Measurements from ENCODE around the gene CAMTA1.
A peak's percentile ranks its signal among the peaks of the same experiment; 100 is the strongest.
"Not testable (repeated sequence)": the region's sequence is repeated elsewhere in the genome, so short reads cannot be mapped to it uniquely, and the experiment has no call there.

CAMTA1 gene

GRCh38 chr1:7681401-7681800, 896.1 kb downstream of the CAMTA1 start:
- DNase-seq: peak; percentile 45

GRCh38 chr1:7683521-7683920, 898.3 kb downstream of the CAMTA1 start:
- DNase-seq: no peak

- no peak for DNase-seq
Measured at GRCh38 chr1:7684132-7684531, 898.9 kb downstream of the CAMTA1 start.

GRCh38 chr1:7684861-7685635, 899.8 kb downstream of the CAMTA1 start:
- DNase-seq: no peak

- DNase-seq: no peak
Measured at GRCh38 chr1:7686301-7686850, 901.1 kb downstream of the CAMTA1 start.

GRCh38 chr1:7687411-7687810, 902.2 kb downstream of the CAMTA1 start:
- DNase-seq: no peak

GRCh38 chr1:7688659-7689058, 903.4 kb downstream of the CAMTA1 start:
- no peak for DNase-seq

- DNase-seq: not testable (repeated sequence)
Measured at GRCh38 chr1:7689307-7689706, 904.1 kb downstream of the CAMTA1 start.

- no peak for DNase-seq
Measured at GRCh38 chr1:7690076-7690475, 904.8 kb downstream of the CAMTA1 start.

- peak; percentile 20 for DNase-seq
Measured at GRCh38 chr1:7690496-7691182, 905.4 kb downstream of the CAMTA1 start.

- DNase-seq: no peak
Measured at GRCh38 chr1:7691576-7691975, 906.3 kb downstream of the CAMTA1 start.

GRCh38 chr1:7692005-7692404, 906.8 kb downstream of the CAMTA1 start:
- no peak for DNase-seq

- not testable (repeated sequence) for DNase-seq
Measured at GRCh38 chr1:7693037-7693436, 907.8 kb downstream of the CAMTA1 start.

- no peak for DNase-seq
Measured at GRCh38 chr1:7693662-7694061, 908.4 kb downstream of the CAMTA1 start.

- DNase-seq: no peak
Measured at GRCh38 chr1:7694600-7695496, 909.6 kb downstream of the CAMTA1 start.

GRCh38 chr1:7695497-7696117, 910.4 kb downstream of the CAMTA1 start:
- no peak for DNase-seq

- DNase-seq: no peak
Measured at GRCh38 chr1:7698641-7699040, 913.4 kb downstream of the CAMTA1 start.

GRCh38 chr1:7702365-7702764, 917.1 kb downstream of the CAMTA1 start:
- DNase-seq: peak; percentile 68

- peak; percentile 57 for DNase-seq
Measured at GRCh38 chr1:7703321-7704213, 918.3 kb downstream of the CAMTA1 start.

- DNase-seq: peak; percentile 99
Measured at GRCh38 chr1:7704214-7705047, 919.2 kb downstream of the CAMTA1 start.

All from NCI-H510A (cell line).